ENCODE measurements around the gene SMARCA4. TPM values are rescaled to one million over a fixed set of nuclear protein-coding genes. Genes with fewer than 3 reads are reported as not detected.

The SMARCA4 gene
- total and polyA plus RNA-seq, 12 donors, result 46.3 to 124 (median 64.9) TPM

GRCh38 chr19:11050323-11051114 lies 89.7 kb downstream of the SMARCA4 start:
- Histone ChIP-seq H3K27me3 (no peaks in the 10 kb centered on the region), H3K27ac (no peak overlapping the region), H3K9me3 (replicated peaks in 1 of 3) (no peaks in the 10 kb centered on the region), H3K4me1 (replicated peaks in 1 of 2) (peaks cover 3 to 11% of the 10 kb centered on the region in 2 donors), H3K36me3 (replicated peaks in 1 of 2) (no peaks in the 10 kb centered on the region), H3K4me3 (no peak overlapping the region)
- DNase-seq, result no peak
- TF ChIP-seq CTCF (IDR thresholded peaks at IDR 0.05), result no peak
- TF ChIP-seq POLR2A (IDR thresholded peaks at IDR 0.05), result no peak
- 82 to 90% (median 88%) methylated on average over 4 to 9 of the region's 9 CpGs for WGBS, 4 donors
- intact Hi-C loops (cut with DNase I), result no loop called here

GRCh38 chr19:11053817-11054195 lies 93.0 kb downstream of the SMARCA4 start:
- H3K27ac ChIP-seq, result no peak overlapping the region
- no peak for DNase-seq
- no peaks in the 10 kb centered on the region for H3K9me3 ChIP-seq (replicated peaks in 1 of 3)
- peaks cover 3 to 8% of the 10 kb centered on the region in 2 donors for H3K4me1 ChIP-seq (replicated peaks in 1 of 2)
- intact Hi-C loops (cut with DNase I), result no loop called here
- WGBS, 4 donors, result 78 to 89% (median 85%) methylated on average over 3 to 4 of the region's 4 CpGs
- H3K4me3 ChIP-seq, result no peak overlapping the region
- H3K27me3 ChIP-seq, result no peaks in the 10 kb centered on the region
- TF ChIP-seq POLR2A (IDR thresholded peaks at IDR 0.05) (no peak), CTCF (IDR thresholded peaks at IDR 0.05) (no peak)
- H3K36me3 ChIP-seq (replicated peaks in 1 of 2), result peaks cover 0 to 6% of the 10 kb centered on the region in 2 donors

GRCh38 chr19:11054200-11054599 lies 93.4 kb downstream of the SMARCA4 start:
- no peaks in the 10 kb centered on the region for H3K27me3 ChIP-seq
- intact Hi-C loops (cut with DNase I), result no loop called here
- H3K4me3 ChIP-seq, result no peak overlapping the region
- H3K36me3 ChIP-seq (replicated peaks in 1 of 2), result peaks cover 0 to 6% of the 10 kb centered on the region in 2 donors
- peaks cover 3 to 4% of the 10 kb centered on the region in 2 donors for H3K4me1 ChIP-seq (replicated peaks in 1 of 2)
- TF ChIP-seq CTCF (IDR thresholded peaks at IDR 0.05), result no peak
- no peak for TF ChIP-seq POLR2A (IDR thresholded peaks at IDR 0.05)
- WGBS, 4 donors, result 96 to 98% (median 97%) methylated on average over 5 to 8 of the region's 8 CpGs
- DNase-seq, result no peak
- no peak overlapping the region for H3K27ac ChIP-seq
- H3K9me3 ChIP-seq (replicated peaks in 1 of 3), result no peaks in the 10 kb centered on the region

GRCh38 chr19:11054628-11055027 lies 93.8 kb downstream of the SMARCA4 start:
- no peaks in the 10 kb centered on the region for H3K4me1 ChIP-seq (replicated peaks in 1 of 2)
- 70 to 90% (median 75%) methylated on average over 3 to 8 of the region's 8 CpGs for WGBS, 4 donors
- intact Hi-C loops (cut with DNase I), result no loop called here
- H3K27ac ChIP-seq, result no peak overlapping the region
- no peak for DNase-seq
- TF ChIP-seq POLR2A (IDR thresholded peaks at IDR 0.05) (no peak), CTCF (IDR thresholded peaks at IDR 0.05) (no peak)
- H3K9me3 ChIP-seq (replicated peaks in 1 of 3), result no peaks in the 10 kb centered on the region
- no peaks in the 10 kb centered on the region for H3K27me3 ChIP-seq
- no peak overlapping the region for H3K4me3 ChIP-seq
- peaks cover 0 to 7% of the 10 kb centered on the region in 2 donors for H3K36me3 ChIP-seq (replicated peaks in 1 of 2)
